GM18511 (cell line): ENCODE data around the gene MLLT3.

ENCODE experiments used
- ATAC-seq: cut with Tn5 transposase; IDR thresholded peaks from one replicate; pipeline ENCODE4 v1.9.1; 2021; ENCODE audit warnings: mild to moderate bottlenecking, moderate library complexity; ENCODE audit not compliant: unreplicated experiment

The MLLT3 gene

DNA sequence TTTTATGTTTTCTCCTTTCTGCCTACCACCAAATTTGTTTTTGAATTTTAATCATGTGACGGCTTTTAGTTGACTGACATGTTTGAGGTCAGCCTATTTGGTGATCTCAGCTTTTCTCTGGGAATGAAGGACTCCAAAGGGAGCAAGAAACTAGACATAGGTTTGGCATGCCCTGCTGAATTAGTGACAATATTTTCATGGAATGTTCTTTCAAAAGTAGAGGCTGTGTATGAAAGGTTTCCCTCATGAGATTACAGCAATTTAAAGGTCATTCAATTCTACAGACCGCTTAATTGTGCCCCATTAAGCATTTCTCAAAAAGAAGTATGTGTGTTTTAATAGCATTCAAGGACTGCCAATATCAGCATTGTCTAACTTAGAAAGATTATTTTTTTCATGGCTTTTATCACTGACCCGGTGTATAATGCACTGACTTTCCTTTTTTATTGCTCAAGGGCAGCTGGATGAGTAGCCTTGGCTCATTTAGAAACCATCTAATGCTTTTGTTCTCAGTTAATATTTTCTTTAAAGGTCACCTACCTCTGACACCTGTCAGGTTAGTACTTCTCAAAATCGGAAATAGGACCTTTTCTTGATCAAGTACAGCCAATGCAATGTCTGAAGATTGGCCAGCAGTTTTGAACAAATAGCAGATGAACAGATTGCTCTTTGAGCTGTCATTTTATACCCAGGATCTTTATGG, 8.1 kb upstream of the MLLT3 start:
- no peak for ATAC-seq

DNA sequence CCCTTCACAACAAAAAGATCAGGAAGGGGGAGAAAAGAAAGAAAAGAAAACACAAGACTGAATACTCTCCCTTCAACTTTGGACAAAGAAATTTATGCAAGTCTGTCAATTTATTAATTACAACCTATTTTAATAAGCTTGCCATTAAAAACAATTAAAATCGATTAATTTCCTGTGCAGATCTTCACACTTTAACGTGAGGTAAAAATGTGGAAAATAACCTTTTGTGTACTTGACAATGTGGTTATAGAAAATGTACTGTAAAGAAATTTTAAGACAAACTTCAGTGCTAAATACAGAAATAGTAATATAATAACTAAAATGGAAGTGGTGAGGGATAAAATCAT, 2.7 kb upstream of the MLLT3 start:
- no peak for ATAC-seq

DNA sequence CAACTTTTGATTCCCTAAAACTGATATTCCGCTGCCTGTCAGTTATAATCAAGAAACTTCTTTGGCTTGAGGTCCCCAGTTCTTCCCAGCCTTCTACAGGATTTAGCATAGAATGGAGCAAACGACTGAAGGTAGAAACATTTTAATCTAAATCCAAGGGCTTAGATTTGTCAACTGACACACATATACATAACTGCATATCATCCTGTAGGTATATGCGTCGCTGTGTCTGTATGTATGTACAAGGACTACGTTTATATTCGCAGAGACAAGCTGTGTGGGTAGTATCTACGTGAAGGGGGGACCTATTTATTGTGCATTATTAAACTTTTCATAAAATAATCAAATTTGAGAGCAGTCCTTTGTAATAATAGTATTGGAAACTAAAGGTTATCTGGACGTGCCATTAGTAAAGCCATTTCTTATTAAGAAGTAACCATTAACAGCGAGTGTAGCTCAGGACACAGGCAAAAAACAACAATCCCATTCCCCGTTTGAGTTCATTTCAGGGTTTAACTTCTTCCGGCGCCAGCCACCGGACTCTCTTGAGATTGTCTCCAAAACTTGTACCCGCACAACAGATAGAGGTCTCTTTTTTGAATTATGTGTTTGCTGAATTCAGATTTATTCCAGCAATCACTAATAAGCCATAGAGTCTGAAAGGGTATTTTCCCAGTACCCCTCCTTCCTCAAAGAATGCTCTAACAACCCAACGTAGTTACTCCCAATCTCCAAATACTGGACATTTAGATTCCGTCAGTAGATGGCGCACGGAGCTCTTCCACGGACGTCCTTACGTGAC, 2.1 kb upstream of the MLLT3 start:
- peak; percentile 16 for ATAC-seq

DNA sequence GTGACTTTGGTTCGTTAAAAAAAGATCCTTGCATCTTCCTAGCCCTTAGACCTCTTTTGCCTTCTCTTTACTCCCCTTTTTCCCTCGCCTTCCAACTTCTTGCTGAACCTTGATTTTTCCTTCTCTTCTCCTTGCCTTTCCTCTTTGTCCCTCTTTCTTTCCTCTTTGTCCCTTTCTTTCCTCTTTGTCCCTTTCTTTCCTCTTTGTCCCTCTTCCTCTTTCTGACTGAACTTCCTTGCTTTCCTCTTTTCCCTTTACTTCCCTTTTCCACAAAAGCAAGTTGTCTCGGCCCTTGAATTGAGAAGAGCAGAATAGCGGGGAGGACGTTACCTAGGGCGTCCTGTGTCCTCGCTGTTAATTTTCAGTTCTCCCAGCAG, 1.4 kb upstream of the MLLT3 start:
- ATAC-seq: no peak

DNA sequence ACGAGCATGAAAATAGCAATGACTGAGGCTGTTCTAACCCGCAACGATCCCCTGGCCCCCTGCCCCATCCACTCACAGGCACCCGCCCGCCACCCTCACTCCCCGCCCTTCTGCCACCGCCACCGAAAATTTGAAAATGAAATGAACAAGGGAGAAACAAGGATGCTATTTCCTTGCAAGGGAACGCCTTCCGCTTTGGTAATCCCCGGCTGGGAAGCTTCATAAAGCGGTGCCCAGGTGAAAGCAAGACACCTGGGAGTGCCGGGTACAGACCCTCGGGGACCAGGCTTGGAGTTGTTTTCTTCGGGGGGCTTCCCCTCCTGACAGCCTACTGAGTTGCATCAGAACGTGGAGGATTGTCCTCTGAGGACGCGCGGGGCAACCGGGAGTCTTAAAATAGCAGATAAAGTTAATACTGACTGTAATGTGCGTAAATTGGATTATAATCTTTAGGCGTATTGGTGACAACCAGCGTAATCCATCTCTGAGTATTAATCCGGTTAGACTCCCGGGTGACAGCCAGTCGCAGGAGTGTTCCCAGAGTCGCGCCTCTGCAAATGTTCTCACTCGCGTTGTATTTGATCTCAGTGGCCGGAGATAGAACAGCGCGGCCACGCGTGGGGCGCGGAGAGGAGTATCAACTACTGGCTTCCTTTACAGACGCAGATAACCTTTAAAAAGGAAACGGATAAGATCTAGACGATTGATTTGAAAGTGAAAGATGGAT, 885 bp upstream of the MLLT3 start:
- ATAC-seq: peak; percentile 16

DNA sequence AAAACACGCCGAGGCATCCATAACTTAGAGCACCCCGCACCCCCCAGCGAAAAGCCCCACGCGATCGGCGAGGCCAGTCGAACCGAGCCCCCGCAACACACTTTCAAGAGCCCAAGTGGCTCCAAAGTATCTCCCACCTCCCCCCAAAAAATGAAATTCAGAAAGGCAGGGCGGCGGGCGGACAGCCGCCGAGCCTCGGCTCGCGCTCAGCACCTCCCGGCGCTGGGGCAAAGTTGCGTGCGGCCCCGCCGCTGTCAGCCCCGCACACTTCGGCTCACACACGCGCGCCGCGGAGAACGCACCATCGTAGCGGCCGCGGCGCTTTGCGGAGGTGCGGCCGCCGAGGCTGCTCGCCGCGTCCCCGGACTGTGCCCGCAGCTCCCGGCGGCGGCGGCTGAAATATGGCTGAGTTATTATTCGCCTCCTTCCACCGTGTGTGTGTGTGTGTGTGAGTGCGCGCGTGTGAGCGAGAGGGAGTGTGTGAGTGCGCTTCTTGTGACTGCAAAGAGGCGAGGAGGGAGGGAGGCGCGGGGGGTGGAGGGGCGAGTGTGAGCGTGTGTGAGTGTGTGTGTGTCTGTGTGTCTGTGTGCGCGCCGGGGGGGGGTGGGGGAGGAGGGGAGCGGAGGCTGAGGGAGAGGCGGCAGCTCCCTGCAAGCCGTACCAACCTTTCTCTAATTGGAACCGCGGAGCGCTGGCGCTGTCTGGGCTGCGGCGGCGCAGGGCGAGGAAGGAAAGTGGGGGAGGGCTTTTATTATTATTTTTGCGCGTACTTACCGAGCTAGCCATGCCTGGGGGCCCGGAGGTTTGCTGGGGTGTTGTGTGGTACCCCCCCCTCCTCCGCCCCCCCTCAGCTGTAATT, 599 bp downstream of the MLLT3 start:
- ATAC-seq: peak; percentile 26

DNA sequence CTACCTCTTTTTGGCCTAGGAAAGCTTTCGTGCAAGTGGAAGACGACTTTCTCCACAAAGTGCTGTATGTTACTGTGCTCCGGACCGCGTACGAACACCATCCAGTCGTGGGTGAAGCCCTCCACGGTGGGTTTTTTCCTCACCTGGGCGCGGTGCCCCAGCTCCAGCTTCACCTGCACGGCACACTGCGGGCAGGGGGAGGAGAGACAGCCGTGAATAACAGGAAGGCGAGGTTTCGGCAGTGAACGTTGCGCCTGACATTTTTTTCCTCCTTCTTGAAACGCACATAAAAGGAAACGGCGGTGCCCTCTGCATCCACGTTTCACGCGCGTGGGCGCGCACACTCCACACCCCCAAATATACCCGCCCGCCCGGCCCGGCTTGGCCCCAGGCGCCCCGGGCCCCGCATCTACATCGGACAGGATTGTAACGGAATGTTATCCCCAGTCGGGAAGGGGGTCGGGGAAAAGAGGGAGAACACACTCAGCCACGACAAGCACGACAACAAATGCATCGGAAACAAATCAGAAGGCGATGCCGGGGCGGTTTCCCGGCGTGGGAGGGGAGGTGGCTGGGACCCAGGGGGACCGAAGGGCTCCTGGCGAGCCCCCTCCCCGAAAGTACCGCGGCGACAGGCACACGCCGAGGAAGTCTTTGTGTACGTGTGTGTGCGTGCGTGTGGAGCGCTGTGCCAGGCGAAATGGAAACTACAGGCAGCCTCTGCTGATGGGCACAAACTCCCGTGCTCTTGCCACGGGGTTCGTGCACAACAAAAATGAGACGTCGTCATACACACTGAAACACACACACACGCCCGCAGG, 1.4 kb downstream of the MLLT3 start:
- no peak for ATAC-seq

DNA sequence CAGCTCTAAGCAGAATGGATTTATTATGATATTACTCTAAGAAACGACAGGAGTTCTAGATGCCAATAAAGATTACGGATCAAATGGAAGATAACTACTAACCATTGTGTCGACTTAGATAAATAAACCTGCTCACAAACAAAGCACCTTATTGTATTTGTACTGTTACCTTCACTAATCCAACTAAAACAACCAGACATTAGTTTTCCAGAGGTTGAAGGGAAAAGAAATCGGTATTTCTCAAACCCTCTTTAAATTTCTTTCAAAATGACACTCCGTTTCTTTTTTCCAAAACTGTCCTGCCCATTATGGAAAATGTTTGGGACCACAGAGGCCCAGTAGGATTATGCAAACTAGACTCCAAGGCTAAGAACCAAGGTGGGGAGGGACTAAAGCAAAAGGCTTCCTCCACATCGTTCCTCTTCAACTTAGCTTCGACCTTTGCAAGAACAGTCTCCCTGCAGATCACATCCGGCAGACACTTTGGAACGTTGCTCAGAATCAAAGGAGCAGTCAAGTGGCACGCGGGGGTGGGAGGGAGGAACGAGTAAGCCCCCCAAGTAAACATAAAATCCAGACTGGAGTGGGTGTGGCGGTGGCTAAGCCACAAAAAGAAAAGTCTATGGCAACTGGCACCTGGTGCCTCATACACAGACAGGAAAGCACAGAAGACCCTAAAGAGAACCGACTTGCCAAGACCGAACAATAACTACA, 2.7 kb downstream of the MLLT3 start:
- no peak for ATAC-seq

DNA sequence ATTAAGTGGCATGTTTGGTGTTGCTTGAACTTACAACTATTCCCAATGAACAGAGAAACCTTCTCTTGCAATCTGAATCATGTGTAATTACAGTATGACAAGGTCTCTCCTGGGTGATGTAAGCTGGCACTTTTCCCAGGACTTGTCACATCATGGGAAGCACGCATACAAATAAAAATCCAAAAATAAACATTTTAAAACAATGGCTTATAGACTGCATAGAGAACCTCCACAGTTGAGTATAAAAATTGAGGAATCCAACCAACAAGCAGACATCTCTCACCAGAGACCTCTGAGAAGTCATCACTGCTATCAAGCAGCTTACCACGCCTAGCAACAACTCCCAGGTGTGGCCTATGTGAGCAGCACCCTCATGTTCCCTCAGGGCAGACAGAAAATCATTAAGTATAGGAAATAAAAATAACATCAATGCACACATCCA, 3.9 kb downstream of the MLLT3 start:
- no peak for ATAC-seq

DNA sequence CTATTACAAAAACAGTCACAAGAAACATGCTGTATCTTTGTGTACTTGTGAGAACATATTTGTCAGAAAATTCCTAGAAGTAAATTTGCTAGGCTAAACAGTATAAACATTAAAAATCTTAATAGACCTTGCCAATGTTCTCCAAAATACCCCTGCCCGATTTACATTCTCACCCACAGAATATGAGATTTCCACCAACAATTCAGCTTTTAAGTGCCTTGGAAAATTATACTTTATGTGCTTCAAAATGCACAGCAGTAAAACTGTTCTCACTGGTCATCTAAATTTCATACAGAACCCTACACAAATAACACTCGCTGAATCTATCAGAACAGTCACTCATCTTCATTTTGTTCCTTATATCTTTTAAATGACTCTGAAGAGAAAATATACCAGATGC, 5.5 kb downstream of the MLLT3 start:
- ATAC-seq: no peak

DNA sequence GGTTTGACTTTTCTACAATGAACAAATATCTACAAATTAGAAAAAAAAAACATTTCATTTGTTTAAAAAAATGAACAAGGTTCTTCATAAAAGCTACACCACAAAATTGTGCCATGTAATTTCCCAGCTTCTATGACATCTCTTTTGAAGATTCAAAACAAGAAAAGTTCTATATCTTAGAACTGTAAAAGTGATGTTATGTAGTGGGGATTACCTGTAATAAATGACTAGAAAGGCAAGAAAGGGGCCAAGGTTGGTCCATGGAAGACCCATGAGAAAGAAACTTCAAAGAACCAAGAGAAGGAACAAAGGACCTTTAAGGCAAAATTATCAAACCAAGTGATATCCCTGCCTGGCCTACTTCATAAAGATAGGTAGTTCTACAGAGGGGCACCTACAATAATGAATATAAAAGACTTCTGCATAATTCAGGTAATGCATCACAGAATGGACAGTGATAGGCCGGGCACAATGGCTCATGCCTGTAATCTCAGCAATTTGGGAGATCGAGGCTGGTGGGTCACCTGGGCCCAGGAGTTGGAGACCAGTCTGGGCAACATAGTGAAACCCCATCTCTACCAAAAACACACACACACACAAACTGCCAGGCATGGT, 7.6 kb downstream of the MLLT3 start:
- no peak for ATAC-seq

DNA sequence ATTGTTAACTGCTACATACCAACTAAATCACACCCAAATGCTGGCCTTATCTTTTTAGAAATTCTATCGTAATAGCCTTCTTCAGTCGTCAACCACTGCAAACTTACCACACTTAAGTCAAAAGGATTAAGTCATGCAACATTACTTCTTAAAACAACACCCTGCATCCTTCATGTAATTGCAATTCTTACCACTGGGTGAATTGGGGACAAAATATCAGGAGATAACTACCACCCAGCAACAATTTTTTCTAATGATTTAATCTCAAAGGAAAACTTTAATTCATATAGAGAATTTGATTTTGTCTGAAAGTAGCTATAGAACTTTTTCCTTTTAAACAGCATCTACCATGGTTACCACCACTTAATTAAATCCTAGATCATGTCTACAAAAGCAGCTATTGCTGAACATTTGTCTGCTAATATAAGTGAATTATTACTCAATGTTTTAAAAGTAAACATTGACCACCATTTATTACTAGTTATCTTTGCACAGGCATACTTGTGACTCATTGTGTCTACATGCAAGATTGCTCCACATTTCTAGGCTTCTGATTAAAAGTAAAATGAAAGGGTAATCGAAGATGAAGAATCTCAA, 10.5 kb downstream of the MLLT3 start:
- ATAC-seq: peak; percentile 49

DNA sequence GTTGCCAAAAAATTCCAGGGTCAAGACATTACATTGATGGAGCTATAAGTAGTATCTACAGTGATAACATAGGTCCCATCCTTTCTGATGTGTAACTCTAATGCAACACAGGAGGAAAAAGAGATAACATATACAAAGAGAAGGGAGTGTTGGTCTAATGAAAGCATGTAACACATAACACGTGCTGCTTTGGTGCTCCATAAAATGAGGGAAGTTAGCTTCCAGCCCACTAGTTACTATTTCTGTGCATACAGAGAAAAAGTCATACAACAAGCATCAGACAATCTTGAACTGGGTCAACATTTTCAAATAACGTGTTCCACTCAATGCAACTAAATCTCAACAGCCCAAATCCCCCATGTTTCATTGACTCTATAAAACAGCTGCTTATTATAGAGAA, 11.7 kb downstream of the MLLT3 start:
- no peak for ATAC-seq

DNA sequence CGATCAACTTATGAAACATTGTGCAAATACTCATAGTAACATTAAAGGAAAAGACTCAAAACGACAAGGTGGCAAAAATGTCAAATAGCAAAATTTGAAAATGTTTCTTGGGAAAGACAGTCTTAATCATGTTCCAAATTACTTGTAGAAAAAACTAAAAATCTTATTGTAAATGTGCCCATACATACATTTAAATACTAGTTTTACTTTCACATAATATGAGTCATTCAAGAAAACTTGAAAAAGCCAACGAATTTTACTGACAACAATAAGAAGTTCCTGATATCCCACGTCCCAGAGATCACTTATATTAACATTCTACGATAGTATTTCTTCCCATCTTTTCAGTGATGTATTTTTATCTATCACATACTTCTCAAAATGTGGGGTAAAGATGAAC, 13.7 kb downstream of the MLLT3 start:
- ATAC-seq: no peak

DNA sequence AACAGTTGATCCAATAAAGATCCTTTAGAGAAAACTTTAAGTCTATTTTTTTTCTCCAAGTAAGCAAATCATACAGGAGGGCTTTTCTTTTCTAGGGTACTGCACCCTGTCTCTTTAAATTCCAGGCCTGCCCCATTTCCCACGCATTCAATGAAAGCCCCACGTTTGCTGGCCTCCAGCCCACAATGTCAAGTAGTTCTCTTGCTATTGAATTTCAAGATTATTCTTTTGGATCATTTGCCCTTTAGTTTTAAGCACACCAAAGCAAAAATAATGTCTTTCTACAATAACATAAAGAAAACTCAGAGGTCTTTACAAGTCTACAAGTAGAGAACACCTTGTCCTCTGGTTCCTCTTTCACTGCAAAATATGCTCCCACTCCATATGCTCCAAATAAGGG, 15.6 kb downstream of the MLLT3 start:
- ATAC-seq: no peak

DNA sequence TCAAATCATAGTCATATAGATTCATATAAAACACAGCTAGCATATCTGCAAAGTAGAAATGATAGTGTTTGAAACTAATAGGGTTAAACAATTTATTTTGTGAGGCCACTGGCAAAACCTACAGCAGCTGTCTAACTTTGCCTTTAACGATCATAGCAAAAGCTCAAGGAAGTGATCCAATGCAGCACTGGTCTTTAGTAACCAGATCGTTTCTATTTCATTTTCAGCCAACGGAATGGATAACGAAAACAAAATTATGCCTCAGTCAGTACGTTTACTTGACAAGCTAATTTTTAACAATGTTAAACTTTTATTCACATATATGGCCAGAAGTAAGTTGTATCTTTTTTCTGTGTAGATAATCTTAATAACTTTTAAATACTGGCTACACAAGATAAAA, 17.7 kb downstream of the MLLT3 start:
- peak; percentile 91 for ATAC-seq

DNA sequence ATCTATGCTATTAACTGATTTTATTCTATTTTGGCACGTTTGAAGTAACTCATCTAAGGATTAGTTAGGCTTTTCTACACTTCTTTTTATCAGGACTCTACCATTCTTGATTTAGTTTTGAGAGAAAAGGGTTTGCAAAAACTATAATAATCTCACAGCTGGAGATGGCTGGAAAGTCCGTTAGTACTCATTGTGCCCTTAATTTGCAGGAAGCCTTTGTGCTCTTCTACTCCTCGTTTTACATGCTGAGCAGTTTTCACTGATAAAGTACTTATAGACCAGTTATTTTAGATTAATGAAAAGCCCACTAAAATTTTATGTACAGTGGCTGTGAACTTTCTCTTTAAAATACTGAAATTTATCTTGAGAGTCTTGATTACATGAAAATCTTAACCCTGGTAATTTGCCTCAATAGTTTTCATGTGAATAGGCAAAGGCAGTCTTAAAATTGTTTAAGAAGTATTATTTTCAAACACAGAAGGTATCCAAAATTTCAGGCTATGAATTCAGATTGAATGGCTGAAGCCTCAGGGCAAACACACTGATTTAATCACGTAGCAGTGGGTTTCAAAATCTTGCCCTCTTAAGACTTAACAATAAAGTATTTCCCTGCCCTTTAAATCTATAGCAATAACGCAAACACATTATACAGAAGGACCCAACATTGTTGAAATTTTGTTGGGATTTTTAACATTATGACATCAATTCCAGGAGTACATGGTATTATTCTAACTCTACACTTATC, 18.6 kb downstream of the MLLT3 start:
- no peak for ATAC-seq

DNA sequence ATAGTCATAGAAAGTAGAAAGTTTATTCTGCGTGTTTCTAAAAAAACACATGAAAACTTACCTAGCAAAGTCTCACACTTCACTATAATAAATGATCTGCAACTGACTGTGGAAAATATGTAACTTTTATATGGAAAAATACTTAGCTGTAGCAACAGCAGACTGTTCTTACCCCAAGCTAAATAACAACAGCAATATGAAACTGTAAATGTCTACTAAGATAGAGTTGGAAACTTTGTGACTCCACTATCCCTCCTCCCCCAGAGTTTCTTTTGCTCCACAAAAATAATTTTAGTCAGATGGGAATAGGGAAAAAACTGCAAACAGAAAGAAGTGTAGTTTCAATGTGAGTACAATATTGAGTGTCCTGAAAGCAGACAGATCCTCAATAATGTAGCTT, 21.0 kb downstream of the MLLT3 start:
- ATAC-seq: no peak
